CD8-positive, alpha-beta memory T cell (primary cell): Measurements from ENCODE around the gene SHC4. TPM values are rescaled to one million over a fixed set of nuclear protein-coding genes. Genes with fewer than 3 reads are reported as not detected.
A peak's percentile ranks its signal among the peaks of the same experiment; 100 is the strongest.

Source experiments
- CTCF ChIA-PET: fragments of 350-600 bp; sonication (Branson Sonifier 250); formaldehyde crosslinking; loops from one replicate; lab custom pipeline; 2021; ENCODE audit warnings: antibody characterized with exemption; lab: Charles Lee
- POLR2A ChIA-PET: fragments of 350-600 bp; sonication (Branson Sonifier 250); formaldehyde crosslinking; loops from one replicate; lab custom pipeline; 2021; ENCODE audit warnings: antibody characterized with exemption; lab: Charles Lee
- DNase-seq, 5 donors: peaks; one replicate each; pipeline versions ENCODE4 v3.0.0 to v3.0.0-alpha.2; 2020 to 2022; ENCODE audit warnings: mixed read lengths in 1 of 5
- H3K27ac ChIP-seq: one replicate; pipeline ENCODE4 v1.7.0; 2013; ENCODE audit warnings: low read depth, mild to moderate bottlenecking, low read length, moderate library complexity
- H3K27me3 ChIP-seq: 2 replicates; pipeline ENCODE4 v1.7.0; 2013; ENCODE audit warnings: low read length, mild to moderate bottlenecking; ENCODE audit not compliant: insufficient read depth, poor library complexity, severe bottlenecking
- H3K36me3 ChIP-seq: 2 replicates; pipeline ENCODE4 v1.7.0; 2013; ENCODE audit warnings: mild to moderate bottlenecking, low read length, moderate library complexity; ENCODE audit not compliant: insufficient read depth
- H3K4me1 ChIP-seq: 2 replicates; pipeline ENCODE4 v1.7.0; 2013; ENCODE audit warnings: mild to moderate bottlenecking, low read length, moderate library complexity; ENCODE audit not compliant: insufficient read depth
- H3K4me3 ChIP-seq: 2 replicates; pipeline ENCODE4 v1.7.0; 2013; ENCODE audit warnings: mild to moderate bottlenecking, low read length
- H3K9me3 ChIP-seq: 2 replicates; pipeline ENCODE4 v1.7.0; 2013; ENCODE audit warnings: mild to moderate bottlenecking, low read length
- H3K27ac Mint-ChIP-seq, 8 donors: one replicate each; pipeline ENCODE4 v1.8.0; 2020 to 2021; ENCODE audit warnings: mixed read lengths in 8 of 8, mild to moderate bottlenecking in 6 of 8, inconsistent platforms in 3 of 8, moderate library complexity in 3 of 8
- H3K27me3 Mint-ChIP-seq, 2 donors: one replicate each; pipeline ENCODE4 v1.8.0; 2020 to 2021; ENCODE audit warnings: mixed read lengths in 2 of 2, mild to moderate bottlenecking in 1 of 2, moderate library complexity in 1 of 2
- H3K36me3 Mint-ChIP-seq, 3 donors: one replicate each; pipeline ENCODE4 v1.8.0; 2020 to 2021; ENCODE audit warnings: mixed read lengths in 3 of 3, inconsistent platforms in 1 of 3, mild to moderate bottlenecking in 1 of 3
- H3K4me1 Mint-ChIP-seq, 3 donors: one replicate each; pipeline ENCODE4 v1.8.0; 2020 to 2021; ENCODE audit warnings: mixed read lengths in 3 of 3, inconsistent platforms in 1 of 3, mild to moderate bottlenecking in 1 of 3
- H3K4me3 Mint-ChIP-seq, 7 donors: one replicate each; pipeline ENCODE4 v1.8.0; 2020 to 2021; ENCODE audit warnings: mixed read lengths in 7 of 7, mild to moderate bottlenecking in 6 of 7, moderate library complexity in 4 of 7, inconsistent platforms in 2 of 7
- H3K9me3 Mint-ChIP-seq, 5 donors: one replicate each; pipeline ENCODE4 v1.8.0; 2020 to 2022; ENCODE audit warnings: mixed read lengths in 5 of 5, mild to moderate bottlenecking in 3 of 5, moderate library complexity in 2 of 5, inconsistent platforms in 1 of 5
- polyA plus RNA-seq: library from polyadenylated mRNA; unstranded; fragments of 300-500 nt; fragmentation: Illumina TruSeq; gene quantifications from one replicate; pipeline ENCODE4 v1.2.3, GENCODE V29; 2021
- total RNA-seq, 2 experiments: library from RNA; stranded (reverse); gene quantifications; one replicate each; pipeline ENCODE4 v1.2.3, GENCODE V29; 2021

The SHC4 gene
- total and polyA plus RNA-seq, 3 experiments from 2014 or later = 5.0 to 5.7 TPM; not detected in 1

GRCh38 chr15:48966595-48967301, 3.0 kb upstream of the SHC4 start:
- H3K4me3 Mint-ChIP-seq = peak overlapping the region in 3 of 7 donors; percentile 5 to 30 (median 17)
- POLR2A ChIA-PET = interaction anchor here (1.1 kb wide), 1 partner anchor 156 kb away, joined by 5 read pairs; the partner anchor contains the start of gene CEP152
- peaks cover 12% of the 10 kb centered on the region for H3K27me3 ChIP-seq
- peaks cover 0 to 2% (median 0%) of the 10 kb centered on the region in 3 donors for H3K36me3 Mint-ChIP-seq
- no peaks in the 10 kb centered on the region for H3K9me3 Mint-ChIP-seq
- H3K4me3 ChIP-seq = no peak overlapping the region
- H3K9me3 ChIP-seq = no peaks in the 10 kb centered on the region
- CTCF ChIA-PET = interaction anchor here (1.3 kb wide), 1 partner anchor 10 kb away, joined by 3 read pairs; no protein-coding TSS in a partner anchor
- peaks cover 13 to 48% of the 10 kb centered on the region in 2 donors for H3K27me3 Mint-ChIP-seq
- H3K4me1 Mint-ChIP-seq = peaks cover 35 to 39% (median 38%) of the 10 kb centered on the region in 3 donors
- peak overlapping the region in 3 of 8 donors; percentile 16 to 66 (median 27) for H3K27ac Mint-ChIP-seq
- peaks cover 26% of the 10 kb centered on the region for H3K4me1 ChIP-seq
- H3K27ac ChIP-seq = no peak overlapping the region
- H3K36me3 ChIP-seq = no peaks in the 10 kb centered on the region
- peak in 2 of 5 donors; percentile 19 to 63 for DNase-seq

GRCh38 chr15:48965972-48966371, 2.3 kb upstream of the SHC4 start:
- Mint-ChIP-seq H3K27ac (no peak overlapping the region), H3K9me3 (no peaks in the 10 kb centered on the region), H3K36me3 (peaks cover 0 to 2% (median 0%) of the 10 kb centered on the region in 3 donors), H3K27me3 (peaks cover 13 to 42% of the 10 kb centered on the region in 2 donors), H3K4me3 (no peak overlapping the region), H3K4me1 (peaks cover 35 to 39% (median 38%) of the 10 kb centered on the region in 3 donors)
- Histone ChIP-seq H3K36me3 (no peaks in the 10 kb centered on the region), H3K27me3 (peaks cover 12% of the 10 kb centered on the region), H3K4me1 (peaks cover 26% of the 10 kb centered on the region), H3K4me3 (no peak overlapping the region), H3K27ac (no peak overlapping the region), H3K9me3 (no peaks in the 10 kb centered on the region)
- POLR2A ChIA-PET = interaction anchor here (1.1 to 1.8 kb wide), 2 partner anchors 10 to 155 kb away, joined by 4 to 5 read pairs; partner anchors contain the start of gene CEP152
- CTCF ChIA-PET = no interaction called here
- no peak for DNase-seq

GRCh38 chr15:48964898-48965297, 1.2 kb upstream of the SHC4 start:
- POLR2A ChIA-PET = interaction anchor here (1.8 kb wide), 1 partner anchor 11 kb away, joined by 4 read pairs; no protein-coding TSS in a partner anchor
- peak overlapping the region; percentile 5 to 75 (median 21) for H3K4me3 Mint-ChIP-seq

GRCh38 chr15:48962662-48963523, 826 bp downstream of the SHC4 start:
- Histone ChIP-seq H3K4me3 (peak overlapping the region; percentile 21), H3K9me3 (no peaks in the 10 kb centered on the region), H3K27me3 (peaks cover 12% of the 10 kb centered on the region), H3K36me3 (no peaks in the 10 kb centered on the region), H3K27ac (no peak overlapping the region), H3K4me1 (peaks cover 26% of the 10 kb centered on the region)
- Mint-ChIP-seq H3K27ac (peak overlapping the region in 2 of 8 donors; percentile 15 to 70), H3K4me1 (peaks cover 35 to 39% (median 38%) of the 10 kb centered on the region in 3 donors), H3K27me3 (peaks cover 16 to 31% of the 10 kb centered on the region in 2 donors), H3K9me3 (no peaks in the 10 kb centered on the region), H3K4me3 (peak overlapping the region; percentile 63 to 89 (median 77)), H3K36me3 (peaks cover 0 to 2% (median 0%) of the 10 kb centered on the region in 3 donors)
- POLR2A ChIA-PET = no interaction called here
- CTCF ChIA-PET = interaction anchor here (0.8 kb wide), 1 partner anchor 193 kb away, joined by 3 read pairs; the partner anchor contains the start of gene COPS2
- peak in 1 of 5 donors; percentile 11 for DNase-seq

More at GRCh38 chr15:48964898-48965297, 1.2 kb upstream of the SHC4 start:
- CTCF ChIA-PET = interaction anchor here (1.3 kb wide), 1 partner anchor 102 kb away, joined by 3 read pairs; no protein-coding TSS in a partner anchor
- Histone ChIP-seq H3K27ac (no peak overlapping the region), H3K9me3 (no peaks in the 10 kb centered on the region), H3K4me3 (no peak overlapping the region), H3K36me3 (no peaks in the 10 kb centered on the region), H3K4me1 (peaks cover 26% of the 10 kb centered on the region), H3K27me3 (peaks cover 12% of the 10 kb centered on the region)
- DNase-seq = no peak
- Mint-ChIP-seq H3K9me3 (no peaks in the 10 kb centered on the region), H3K27ac (peak overlapping the region in 4 of 8 donors; percentile 7 to 29 (median 12)), H3K4me1 (peaks cover 35 to 39% (median 38%) of the 10 kb centered on the region in 3 donors), H3K27me3 (peaks cover 15 to 36% of the 10 kb centered on the region in 2 donors), H3K36me3 (peaks cover 0 to 2% (median 0%) of the 10 kb centered on the region in 3 donors)

- Mint-ChIP-seq H3K27me3 (peaks cover 5 to 11% of the 10 kb centered on the region in 2 donors), H3K4me3 (no peak overlapping the region), H3K27ac (no peak overlapping the region), H3K9me3 (no peaks in the 10 kb centered on the region), H3K4me1 (no peaks in the 10 kb centered on the region), H3K36me3 (no peaks in the 10 kb centered on the region)
- CTCF ChIA-PET = no interaction called here
- no peak overlapping the region for H3K27ac ChIP-seq
- no peaks in the 10 kb centered on the region for H3K27me3 ChIP-seq
- H3K4me1 ChIP-seq = no peaks in the 10 kb centered on the region
- no peak overlapping the region for H3K4me3 ChIP-seq
- no peaks in the 10 kb centered on the region for H3K9me3 ChIP-seq
- no peaks in the 10 kb centered on the region for H3K36me3 ChIP-seq
- DNase-seq = no peak
- POLR2A ChIA-PET = no interaction called here
These were observed 7.8 kb downstream of the SHC4 start for GRCh38 chr15:48955967-48956366.

- Histone ChIP-seq H3K4me1 (no peaks in the 10 kb centered on the region), H3K36me3 (no peaks in the 10 kb centered on the region), H3K27ac (no peak overlapping the region), H3K9me3 (no peaks in the 10 kb centered on the region), H3K27me3 (no peaks in the 10 kb centered on the region), H3K4me3 (no peak overlapping the region)
- ChIA-PET POLR2A (no interaction called here), CTCF (no interaction called here)
- Mint-ChIP-seq H3K4me3 (no peak overlapping the region), H3K9me3 (no peaks in the 10 kb centered on the region), H3K4me1 (no peaks in the 10 kb centered on the region), H3K27ac (no peak overlapping the region), H3K36me3 (no peaks in the 10 kb centered on the region), H3K27me3 (peaks cover 7 to 16% of the 10 kb centered on the region in 2 donors)
- DNase-seq = no peak
These were observed 8.3 kb downstream of the SHC4 start for GRCh38 chr15:48955370-48955769.

GRCh38 chr15:48954538-48954937, 9.2 kb downstream of the SHC4 start:
- no peak overlapping the region for H3K4me3 ChIP-seq
- H3K9me3 ChIP-seq = no peaks in the 10 kb centered on the region
- no peaks in the 10 kb centered on the region for H3K27me3 ChIP-seq
- CTCF ChIA-PET = interaction anchor here (1.5 kb wide), 1 partner anchor 21 kb away, joined by 8 read pairs; no protein-coding TSS in a partner anchor
- no peaks in the 10 kb centered on the region for H3K4me1 ChIP-seq
- H3K36me3 ChIP-seq = no peaks in the 10 kb centered on the region
- no peak overlapping the region for H3K4me3 Mint-ChIP-seq
- H3K27me3 Mint-ChIP-seq = peaks cover 4 to 19% of the 10 kb centered on the region in 2 donors
- no peaks in the 10 kb centered on the region for H3K36me3 Mint-ChIP-seq
- H3K27ac Mint-ChIP-seq = no peak overlapping the region
- no peak for DNase-seq
- H3K4me1 Mint-ChIP-seq = no peaks in the 10 kb centered on the region
- POLR2A ChIA-PET = no interaction called here
- H3K9me3 Mint-ChIP-seq = no peaks in the 10 kb centered on the region
- no peak overlapping the region for H3K27ac ChIP-seq
